ENCODE results near the gene EPHA10.

EPHA10 gene

DNA sequence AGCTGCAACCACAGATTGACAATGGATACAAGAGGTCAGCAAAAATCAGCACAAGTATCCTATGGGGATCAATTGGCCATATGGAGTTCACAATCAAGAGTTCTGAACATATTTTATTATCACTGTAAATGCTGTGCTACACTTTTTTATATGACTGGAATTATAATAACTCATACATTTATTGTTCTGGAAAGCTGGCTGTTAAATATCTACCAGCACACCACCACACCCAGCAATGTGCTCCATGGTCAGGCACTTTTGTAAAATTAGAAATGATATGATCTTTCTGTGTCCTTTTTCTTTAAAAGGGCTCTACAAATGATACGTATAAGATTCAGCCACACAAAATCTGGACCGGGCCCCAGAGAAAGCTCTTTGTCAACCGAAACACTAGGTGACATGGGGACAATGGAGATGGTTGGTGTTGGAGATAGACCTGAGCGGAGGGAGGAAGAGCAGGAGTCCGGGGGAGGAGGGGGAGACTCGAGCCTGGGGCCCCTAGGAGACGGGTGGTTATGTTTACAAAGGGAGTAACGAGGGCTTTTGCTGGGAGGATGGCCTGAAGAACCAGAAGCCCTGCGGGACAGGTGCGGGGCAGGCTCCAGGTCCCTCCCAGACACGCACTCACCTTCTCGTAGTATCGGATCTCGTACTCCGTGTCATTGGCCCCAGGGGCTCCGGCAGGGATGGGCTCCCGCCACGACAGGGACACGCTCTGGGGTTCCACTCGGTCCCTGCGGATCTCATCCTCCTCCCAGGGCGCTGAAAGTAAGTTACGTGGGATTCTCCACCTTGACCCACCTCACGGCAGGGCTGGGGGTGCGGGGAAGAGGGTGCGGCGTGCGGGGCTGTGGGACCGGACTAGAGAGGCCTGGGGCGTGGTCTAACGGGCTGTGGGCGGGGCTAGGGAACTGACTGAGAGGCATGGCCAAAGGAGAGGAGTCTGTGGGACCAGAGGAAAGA lies 30.0 kb downstream of the EPHA10 start:
- DNase-seq (ENCODE audit: low read depth): no peak

DNA sequence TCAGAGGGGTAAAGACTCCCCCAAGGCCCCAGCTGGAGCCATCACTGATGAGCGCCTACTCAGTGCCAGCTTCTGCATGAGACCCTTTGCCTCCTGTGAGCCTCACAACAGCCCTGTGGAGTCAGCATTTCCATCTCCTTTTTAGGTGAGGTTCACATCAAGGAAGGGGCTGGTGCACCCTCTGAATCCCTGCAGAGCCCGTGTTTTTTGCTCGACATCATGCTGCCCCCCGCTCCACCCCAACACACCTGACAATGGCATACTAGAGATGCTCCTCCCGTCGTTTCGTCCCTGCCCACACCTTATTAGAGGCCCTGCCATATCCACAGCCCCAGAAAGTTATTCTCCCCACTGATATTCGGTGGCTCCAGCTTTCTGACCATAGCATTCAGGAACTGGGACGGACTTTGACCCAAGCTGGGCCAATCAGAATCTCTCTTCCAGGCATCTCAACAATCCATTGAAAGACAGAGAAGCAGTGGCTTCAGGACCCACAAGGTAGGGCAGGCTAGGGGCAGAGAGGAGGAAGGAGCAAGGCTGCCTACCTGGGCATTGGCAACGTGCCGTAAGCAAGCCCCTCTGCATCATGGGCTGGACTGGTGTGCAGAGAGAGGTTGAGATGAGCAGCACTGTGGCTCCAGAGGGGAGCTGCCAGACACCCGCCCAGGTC lies 32.7 kb downstream of the EPHA10 start:
- no peak for DNase-seq (ENCODE audit: low read depth)

DNA sequence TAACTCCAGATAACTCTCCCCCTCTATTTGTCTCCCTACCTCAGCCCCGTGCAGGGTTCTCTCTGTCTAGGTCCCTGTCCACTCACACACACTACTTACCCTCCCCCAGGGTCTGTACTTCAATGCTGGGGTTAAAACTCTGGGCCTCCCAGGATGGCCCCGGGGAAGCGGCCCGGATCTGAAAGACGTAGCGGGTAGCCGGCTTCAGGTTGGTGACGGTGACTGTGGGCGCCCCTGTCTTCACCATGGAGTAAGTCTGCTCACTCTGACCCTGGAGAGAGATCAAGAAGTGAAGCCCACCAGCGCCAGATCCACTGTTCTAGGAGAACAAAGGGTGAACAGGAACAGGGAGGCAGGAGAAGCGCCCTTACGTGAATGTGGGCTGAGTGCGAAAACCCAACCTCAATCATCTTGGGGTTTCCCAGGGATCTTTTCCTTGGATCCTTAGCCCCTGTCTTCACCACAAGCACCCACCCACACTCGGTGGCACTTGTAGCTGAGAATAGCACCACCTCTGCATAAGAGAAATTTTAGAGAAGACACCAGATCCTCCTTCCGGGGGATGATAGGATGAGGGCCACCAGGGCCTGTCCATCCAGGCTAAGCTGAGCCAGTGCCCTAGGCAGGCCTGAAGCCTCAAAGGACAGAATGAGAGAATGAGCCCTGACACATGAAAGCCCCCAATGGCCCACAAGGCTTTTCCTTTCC lies 33.5 kb downstream of the EPHA10 start:
- no peak for DNase-seq (ENCODE audit: low read depth)

GRCh38 chr1:37730376-37730775 lies 34.5 kb downstream of the EPHA10 start:
- no peak for DNase-seq (ENCODE audit: low read depth)

GRCh38 chr1:37728416-37728815 lies 36.5 kb downstream of the EPHA10 start:
- DNase-seq (ENCODE audit: low read depth): no peak

DNA sequence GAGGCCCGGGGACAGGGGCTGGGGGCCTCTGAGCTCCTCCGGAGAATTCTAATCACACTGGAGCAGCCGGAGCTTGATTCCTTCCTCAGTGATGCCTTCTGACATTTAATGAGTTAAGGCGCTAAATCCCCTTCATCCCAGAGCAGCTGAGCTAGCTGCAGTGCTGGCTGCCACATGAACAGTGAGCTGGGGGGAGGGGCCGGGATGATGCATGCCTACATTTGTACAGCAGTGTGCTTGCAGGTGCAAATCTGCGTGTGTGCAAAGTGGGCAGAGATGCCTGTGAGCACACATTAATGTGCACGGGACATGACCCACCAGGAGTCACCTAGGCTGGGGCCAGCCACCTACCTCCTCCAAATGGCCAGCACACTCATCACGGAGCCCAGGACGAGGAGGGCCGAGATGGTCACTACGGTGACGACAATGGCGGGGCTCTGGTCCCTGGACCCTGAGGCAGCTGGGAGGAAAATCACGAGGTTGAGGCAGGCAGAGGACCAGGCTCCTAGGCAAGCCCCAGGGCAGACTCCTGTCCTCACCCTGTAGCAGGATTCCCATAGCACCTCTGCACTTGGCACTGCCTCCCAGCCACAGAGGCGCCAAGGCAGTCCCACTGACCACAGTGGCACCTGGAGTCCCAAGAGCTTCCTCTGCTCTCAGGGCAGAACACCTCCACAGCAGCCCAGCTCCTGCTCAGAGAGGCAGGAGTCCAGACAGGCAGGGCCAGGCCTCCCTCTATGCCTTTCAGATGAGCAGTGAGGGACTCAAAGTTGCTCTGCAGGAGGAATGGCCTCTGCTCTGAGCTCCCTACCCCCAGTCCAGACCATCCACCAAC lies 38.0 kb downstream of the EPHA10 start:
- no peak for DNase-seq (ENCODE audit: low read depth)

DNA sequence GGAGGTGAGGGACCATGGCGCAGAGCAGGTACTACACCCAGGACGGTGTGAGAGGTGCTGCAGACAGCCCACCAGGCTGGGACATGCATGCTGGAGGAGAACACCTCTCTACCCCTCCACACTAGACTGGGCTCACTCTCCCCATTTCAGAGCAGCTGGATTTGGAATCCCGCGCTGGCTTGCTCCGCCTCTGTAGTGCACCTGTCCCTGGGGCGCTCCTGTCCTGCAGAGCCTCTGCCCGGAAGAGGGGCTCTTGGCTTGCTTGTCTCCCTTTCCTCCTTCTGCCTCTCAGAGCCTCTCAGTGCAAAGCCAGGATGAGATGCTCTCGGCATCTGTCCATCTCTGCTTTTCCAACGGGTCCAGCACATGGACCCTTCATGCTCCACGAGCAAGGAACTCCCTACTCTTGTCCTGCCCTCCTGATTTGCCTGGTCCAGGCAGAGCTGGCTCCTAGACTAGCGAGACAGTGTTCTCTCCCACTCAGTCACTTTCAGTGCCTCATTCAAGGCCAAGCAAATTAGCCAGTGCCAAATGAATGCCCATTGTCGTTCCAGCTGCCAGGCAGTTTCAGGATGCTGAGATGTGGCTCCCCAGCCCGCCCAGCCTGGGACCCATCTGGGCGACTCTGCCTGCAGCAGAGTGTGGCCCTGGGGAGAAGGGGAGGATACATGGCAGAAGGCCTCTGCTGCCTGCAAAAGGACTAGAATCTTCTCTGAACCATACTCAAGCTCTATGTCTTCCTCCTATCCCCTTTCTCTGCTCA lies 38.9 kb downstream of the EPHA10 start:
- DNase-seq (ENCODE audit: low read depth): no peak

- no peak for DNase-seq (ENCODE audit: low read depth)
Measured at GRCh38 chr1:37724575-37724974, 40.3 kb downstream of the EPHA10 start.

DNA sequence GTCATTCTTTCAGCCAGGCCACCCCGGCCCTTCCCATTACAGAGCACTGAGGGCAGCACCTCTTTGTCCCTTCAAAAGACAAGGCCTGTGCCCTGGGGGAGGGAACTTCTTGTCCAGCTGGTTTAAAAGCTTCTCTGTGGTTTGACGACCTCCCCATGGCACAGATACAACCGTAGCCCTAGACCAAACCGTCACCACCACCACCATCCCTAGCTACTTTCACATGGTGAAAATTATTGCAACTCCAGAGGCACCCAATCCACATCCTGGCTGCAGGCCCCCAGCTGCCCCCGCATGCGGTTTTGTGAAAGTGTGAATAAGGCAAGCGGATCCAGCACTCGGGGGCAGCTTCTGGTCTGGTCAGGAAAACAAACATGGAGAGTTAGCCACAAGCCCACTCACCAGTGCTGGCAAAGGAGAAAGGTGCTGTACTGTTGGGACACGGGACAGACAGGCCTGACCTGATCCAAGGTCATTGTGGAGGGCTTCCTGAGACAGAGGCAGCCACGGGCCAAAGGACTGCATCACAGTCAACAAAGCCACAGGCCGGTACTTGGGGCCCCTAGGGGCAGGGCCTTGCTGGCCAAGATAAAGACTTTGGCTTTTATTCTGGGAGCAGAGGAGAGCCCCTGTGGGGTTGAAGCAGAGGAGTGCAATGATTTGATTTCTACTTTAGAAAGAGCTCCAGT lies 41.4 kb downstream of the EPHA10 start:
- DNase-seq (ENCODE audit: low read depth): no peak

DNA sequence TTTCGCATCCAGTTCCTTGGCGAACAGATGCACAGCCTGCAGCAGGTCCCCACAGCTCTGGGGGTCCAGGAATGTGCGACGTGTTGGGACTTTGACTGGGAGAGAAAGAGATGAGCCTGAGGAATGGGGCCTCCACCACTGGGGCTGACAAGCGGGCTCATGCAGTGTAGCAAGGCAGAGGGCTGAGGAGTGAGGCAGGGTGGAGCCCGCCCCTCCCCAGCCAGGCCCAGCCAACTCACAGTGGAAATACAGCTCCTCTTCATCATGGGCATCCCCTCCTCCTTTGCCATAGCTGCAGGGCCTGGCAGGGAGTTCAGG lies 41.9 kb downstream of the EPHA10 start:
- no peak for DNase-seq (ENCODE audit: low read depth)

DNA sequence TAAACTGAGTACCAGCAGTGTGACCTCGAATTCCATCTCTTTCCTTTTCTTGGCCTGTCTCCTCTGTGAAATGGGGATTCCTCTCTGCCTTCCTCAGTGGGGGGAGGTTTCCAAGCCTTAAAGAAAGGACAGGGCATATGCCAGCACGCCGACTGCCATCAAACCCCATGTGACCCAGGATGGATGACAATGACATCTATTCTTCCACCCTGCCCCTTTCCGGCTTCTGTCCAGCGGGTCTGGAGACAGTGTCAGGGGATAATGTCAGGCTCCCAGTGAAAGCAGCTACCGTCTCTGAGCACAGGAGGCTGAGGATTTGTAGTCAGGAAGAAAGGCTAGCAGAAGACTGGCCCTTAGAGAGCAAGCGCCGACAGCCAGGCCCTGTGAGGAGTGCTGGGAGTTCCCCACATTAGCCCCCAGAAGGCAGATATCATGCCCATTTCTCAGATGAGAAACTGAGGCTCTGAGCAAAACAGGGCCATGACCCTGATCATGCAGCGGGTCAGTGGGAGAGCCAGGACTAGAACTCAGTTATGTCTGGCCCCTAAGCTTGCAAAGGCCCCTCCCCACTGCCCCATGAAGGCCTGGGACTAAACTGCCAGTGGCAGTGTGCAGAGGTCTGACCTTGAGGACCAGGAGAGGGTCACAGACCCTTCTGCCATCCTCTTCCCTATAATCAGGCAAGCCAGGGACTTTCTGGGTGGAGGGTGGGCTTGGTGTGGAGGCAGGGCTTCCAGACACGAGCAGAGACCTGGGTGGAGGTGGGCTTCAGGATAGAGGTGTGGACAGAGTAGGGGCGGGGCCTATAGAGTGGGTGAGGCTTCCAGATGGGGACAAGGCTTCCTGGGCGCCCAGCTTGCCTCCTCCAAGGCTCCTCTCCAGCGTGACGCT lies 42.5 kb downstream of the EPHA10 start:
- no peak for DNase-seq (ENCODE audit: low read depth)

GRCh38 chr1:37721565-37721964 lies 43.4 kb downstream of the EPHA10 start:
- no peak for DNase-seq (ENCODE audit: low read depth)

DNA sequence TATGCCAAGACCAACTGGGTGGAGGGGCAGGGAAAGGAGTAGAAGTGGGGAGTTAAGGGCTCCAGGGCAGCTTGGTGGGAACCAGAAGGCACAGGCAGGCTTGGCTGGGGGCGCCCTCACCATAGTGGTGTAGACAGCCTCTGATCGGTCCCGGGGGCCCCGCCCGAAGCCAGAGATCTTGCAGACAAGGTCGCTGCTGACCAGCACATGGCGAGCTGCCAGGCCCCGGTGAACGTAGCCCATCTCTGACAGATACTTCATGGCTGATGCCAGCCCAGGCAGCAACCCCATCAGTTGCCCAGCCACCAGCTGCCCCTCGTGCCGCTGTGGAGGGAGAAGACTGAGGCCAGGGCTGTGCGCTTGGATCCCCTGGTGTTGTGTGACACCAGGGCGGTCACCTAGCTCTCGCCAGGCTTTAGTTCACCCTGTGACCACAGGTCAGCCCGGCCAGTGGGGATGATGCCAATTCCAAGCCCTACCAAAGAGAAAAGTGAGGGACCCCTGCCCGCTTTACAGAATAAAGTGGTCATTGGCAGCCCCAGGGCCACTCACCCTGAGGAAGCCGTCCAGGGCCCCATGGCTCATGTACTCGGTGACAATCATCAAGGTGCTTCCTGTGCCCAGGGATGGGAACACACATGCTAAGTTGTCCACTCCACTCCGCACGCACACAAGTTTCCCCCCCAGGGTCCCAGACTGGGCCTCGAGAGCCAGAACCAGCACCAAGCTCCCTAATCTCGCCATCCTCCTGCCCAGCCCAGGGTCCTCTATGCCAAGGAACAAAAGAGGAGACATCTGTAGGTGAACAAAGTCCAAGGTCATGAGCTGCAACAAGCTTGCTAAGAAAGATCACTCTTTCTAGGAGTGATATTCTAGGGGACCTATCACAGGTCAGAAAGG lies 44.4 kb downstream of the EPHA10 start:
- DNase-seq (ENCODE audit: low read depth): no peak

DNA sequence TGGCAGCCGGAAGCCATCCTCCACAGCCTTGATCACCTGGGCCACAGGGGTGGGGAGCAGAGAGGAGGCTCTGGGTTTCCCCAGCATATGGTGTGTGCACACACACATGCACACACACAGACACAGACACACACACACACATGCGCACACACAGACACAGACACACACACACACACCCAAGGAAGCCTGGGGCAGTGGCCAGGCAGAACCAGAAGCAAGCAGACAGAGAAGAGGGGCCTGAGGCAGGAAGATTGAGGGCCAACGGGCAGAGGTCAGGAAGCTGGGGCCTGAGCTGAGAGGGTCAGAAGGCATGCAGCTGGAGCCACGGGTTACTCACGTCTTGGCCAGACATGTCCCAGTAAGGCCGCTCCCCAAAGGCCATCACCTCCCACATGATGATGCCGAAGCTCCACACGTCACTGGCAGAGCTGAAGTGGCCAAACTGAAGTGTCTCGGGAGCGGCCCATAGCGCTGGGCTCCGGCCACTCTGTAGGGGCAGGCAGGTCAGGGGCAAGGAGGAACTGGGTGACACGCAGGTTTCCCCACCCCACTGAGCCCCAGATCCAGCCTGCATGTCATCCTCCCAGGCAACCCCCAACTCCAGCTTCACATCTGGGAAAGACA lies 45.2 kb downstream of the EPHA10 start:
- DNase-seq (ENCODE audit: low read depth): no peak

GRCh38 chr1:37718901-37719571 lies 45.9 kb downstream of the EPHA10 start:
- no peak for DNase-seq (ENCODE audit: low read depth)

- no peak for DNase-seq (ENCODE audit: low read depth)
Measured at GRCh38 chr1:37718181-37718900, 46.6 kb downstream of the EPHA10 start.

DNA sequence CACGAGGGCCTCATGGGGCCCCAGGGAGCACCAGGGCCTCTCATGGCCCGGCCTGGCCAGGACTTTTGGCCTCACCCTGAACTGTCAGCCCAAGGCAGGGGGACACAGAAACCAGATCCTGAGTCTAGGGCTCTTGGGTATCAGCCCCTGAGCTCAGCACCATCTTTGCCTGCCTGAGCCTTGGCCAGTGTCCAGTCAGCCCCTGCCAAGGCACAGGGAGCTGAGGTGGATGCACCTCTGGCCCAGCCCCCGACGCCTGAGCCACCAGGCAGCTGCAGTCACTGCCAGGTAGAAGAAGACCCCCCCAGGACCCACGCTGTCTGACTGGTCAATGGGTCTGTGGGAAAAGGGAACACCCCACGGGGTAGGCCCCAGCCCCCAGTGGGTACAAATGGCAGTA lies 47.3 kb downstream of the EPHA10 start:
- DNase-seq (ENCODE audit: low read depth): no peak

Data from activated gamma-delta T cell treated with anti-CD3 and anti-CD28 coated beads, Interleukin-2, amount 50 U/mL, for 16 hours (primary cell).